ENCODE measurements around the gene DVL1. TPM values are rescaled to one million over a fixed set of nuclear protein-coding genes. Genes with fewer than 3 reads are reported as not detected.

DVL1 gene
- total and polyA plus RNA-seq, 9 of the 15 experiments (the other 6 are each of a cell fraction or from before 2014, with no cell fraction given), result 0.62 to 135 (median 24.3) TPM

DNA sequence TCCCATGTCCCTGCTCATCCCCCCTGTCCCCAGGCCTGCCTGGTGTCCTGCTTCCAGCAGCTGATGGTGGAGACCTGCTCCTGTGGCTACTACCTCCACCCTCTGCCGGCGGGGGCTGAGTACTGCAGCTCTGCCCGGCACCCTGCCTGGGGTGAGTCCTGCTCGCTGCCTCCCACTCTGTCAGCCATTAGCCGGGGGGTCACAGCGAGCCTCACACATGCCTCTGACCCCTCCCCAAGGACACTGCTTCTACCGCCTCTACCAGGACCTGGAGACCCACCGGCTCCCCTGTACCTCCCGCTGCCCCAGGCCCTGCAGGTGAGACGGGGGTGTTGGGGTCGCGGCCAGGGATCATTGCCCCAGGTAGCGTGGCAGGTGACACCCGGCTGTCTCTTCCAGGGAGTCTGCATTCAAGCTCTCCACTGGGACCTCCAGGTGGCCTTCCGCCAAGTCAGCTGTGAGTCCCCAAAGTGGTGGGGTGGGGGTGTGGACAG lies 58.9 kb downstream of the DVL1 start (continued):
- TF ChIP-seq, protein P1, sequence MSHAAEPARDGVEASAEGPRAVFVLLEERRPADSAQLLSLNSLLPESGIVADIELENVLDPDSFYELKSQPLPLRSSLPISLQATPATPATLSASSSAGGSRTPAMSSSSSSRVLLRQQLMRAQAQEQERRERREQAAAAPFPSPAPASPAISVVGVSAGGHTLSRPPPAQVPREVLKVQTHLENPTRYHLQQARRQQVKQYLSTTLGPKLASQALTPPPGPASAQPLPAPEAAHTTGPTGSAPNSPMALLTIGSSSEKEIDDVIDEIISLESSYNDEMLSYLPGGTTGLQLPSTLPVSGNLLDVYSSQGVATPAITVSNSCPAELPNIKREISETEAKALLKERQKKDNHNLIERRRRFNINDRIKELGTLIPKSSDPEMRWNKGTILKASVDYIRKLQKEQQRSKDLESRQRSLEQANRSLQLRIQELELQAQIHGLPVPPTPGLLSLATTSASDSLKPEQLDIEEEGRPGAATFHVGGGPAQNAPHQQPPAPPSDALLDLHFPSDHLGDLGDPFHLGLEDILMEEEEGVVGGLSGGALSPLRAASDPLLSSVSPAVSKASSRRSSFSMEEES (CRISPR knock-in tag; IDR thresholded peaks at IDR 0.05), result no peak
- TF ChIP-seq FOXP1 (CRISPR knock-in tag; IDR thresholded peaks at IDR 0.05) (0 out of 2 replicates have a peak, but pooled peaks have one; percentile 66), HCFC1 (IDR thresholded peaks at IDR 0.05; ENCODE audit: low read depth, low read length) (0 out of 2 replicates have a peak, but pooled peaks have one; percentile 14), SAFB (IDR thresholded peaks at IDR 0.05; ENCODE audit: borderline replicate concordance, low read depth, low read length) (peak; percentile 92; the same call in 1 of the 2 replicates), MTA3 (IDR thresholded peaks at IDR 0.05; ENCODE audit: borderline replicate concordance) (0 out of 2 replicates have a peak, but pooled peaks have one; percentile 30), ZNF212 (CRISPR knock-in tag; IDR thresholded peaks at IDR 0.05) (no peak), ZNF347 (CRISPR knock-in tag; IDR thresholded peaks at IDR 0.05; ENCODE audit: low read depth) (no peak), EP300 (IDR thresholded peaks at IDR 0.05; ENCODE audit: low read length) (no peak), POU5F1 (IDR thresholded peaks at IDR 0.05; ENCODE audit: borderline replicate concordance, low read depth, low read length, partially characterized antibody) (no peak), SLC30A9 (CRISPR knock-in tag; IDR thresholded peaks at IDR 0.05) (no peak), TEAD4 (IDR thresholded peaks at IDR 0.05; ENCODE audit: low read length) (no peak), TEAD4 (CRISPR knock-in tag; IDR thresholded peaks at IDR 0.05; ENCODE audit: borderline replicate concordance) (peak; percentile 77; the same call in 1 of the 2 replicates), PPARD (CRISPR knock-in tag; IDR thresholded peaks at IDR 0.05) (no peak)
- TF ChIP-seq, protein P2, sequence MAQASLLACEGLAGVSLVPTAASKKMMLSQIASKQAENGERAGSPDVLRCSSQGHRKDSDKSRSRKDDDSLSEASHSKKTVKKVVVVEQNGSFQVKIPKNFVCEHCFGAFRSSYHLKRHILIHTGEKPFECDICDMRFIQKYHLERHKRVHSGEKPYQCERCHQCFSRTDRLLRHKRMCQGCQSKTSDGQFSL (CRISPR knock-in tag; IDR thresholded peaks at IDR 0.05), result no peak
- TF ChIP-seq, protein P2 (tag; IDR thresholded peaks at IDR 0.05), result no peak
- TF ChIP-seq, protein P3, sequence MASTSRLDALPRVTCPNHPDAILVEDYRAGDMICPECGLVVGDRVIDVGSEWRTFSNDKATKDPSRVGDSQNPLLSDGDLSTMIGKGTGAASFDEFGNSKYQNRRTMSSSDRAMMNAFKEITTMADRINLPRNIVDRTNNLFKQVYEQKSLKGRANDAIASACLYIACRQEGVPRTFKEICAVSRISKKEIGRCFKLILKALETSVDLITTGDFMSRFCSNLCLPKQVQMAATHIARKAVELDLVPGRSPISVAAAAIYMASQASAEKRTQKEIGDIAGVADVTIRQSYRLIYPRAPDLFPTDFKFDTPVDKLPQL (IDR thresholded peaks at IDR 0.05; ENCODE audit: extremely low read depth, insufficient read length), result no peak
- TF ChIP-seq, protein P4, sequence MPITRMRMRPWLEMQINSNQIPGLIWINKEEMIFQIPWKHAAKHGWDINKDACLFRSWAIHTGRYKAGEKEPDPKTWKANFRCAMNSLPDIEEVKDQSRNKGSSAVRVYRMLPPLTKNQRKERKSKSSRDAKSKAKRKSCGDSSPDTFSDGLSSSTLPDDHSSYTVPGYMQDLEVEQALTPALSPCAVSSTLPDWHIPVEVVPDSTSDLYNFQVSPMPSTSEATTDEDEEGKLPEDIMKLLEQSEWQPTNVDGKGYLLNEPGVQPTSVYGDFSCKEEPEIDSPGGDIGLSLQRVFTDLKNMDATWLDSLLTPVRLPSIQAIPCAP (CRISPR knock-in tag; IDR thresholded peaks at IDR 0.05; ENCODE audit: borderline replicate concordance), result no peak
- TF ChIP-seq, protein P5, sequence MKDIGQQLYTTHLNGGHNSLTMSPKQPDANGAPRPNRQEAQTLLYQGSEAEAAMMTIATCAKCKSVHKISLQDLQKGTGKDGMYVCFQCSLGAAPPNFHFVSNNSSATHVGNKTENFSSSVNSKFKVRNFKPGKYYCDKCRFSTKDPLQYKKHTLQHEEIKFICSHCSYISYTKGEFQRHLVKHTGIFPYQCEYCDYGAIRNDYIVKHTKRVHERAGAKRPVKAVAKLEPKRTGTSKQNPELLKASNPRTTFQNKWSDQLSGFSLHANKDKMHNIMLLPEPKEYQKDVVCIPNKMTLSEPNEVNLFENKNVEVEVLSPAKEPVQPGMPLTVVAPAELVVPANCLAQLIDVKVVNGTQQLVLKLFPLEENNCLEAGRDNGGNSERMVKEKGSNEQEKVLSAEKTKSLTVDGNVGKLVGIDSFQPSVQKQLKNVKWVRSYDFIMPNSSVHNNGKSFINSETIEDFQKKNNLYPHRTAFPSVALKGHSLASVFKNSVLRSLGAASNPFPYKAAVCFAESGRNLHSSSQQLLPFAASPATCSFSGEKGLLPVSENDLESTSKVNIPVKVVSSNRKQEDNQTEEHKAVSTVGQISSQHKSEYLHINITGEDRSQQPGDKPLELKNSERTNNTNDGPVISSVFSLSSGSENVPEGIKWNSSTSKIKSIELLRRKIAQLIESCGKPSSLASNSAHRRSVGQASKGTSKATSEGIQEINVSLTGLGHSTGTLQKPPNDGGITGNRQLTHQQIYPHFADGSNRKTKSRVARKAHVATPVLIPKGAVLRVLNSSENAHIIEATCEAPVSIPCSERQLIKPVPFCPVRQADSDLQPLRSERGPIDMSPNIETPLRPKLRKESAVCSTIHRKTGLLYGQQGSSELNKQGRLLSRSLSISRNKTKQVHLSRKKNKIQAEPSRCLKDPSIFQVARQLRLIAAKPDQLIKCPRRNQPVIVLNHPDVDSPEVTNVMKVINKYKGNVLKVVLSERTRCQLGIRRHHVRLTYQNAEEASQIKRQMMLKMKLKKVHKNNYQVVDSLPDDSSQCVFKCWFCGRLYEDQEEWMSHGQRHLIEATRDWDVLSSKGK (CRISPR knock-in tag; IDR thresholded peaks at IDR 0.05), result no peak
